Endothelial cell (in vitro differentiated cells): ENCODE data around the gene CENPE. TPM values are rescaled to one million over a fixed set of nuclear protein-coding genes. Genes with fewer than 3 reads are reported as not detected.
"Not testable (repeated sequence)": the region's sequence is repeated elsewhere in the genome, so short reads cannot be mapped to it uniquely, and the experiment has no call there.

Experiments
- DNase-seq: peaks from one replicate; pipeline ENCODE4 v3.0.0; 2021; ENCODE audit warnings: low spot score
- H3K27ac Mint-ChIP-seq: one replicate; pipeline ENCODE4 v1.8.0; 2021; ENCODE audit warnings: mixed read lengths, inconsistent platforms; ENCODE audit not compliant: unreplicated experiment
- H3K27me3 Mint-ChIP-seq: one replicate; pipeline ENCODE4 v1.8.0; 2021; ENCODE audit warnings: mild to moderate bottlenecking, moderate library complexity, mixed read lengths, inconsistent platforms; ENCODE audit not compliant: unreplicated experiment
- H3K36me3 Mint-ChIP-seq: one replicate; pipeline ENCODE4 v1.8.0; 2021; ENCODE audit warnings: mild to moderate bottlenecking, low read depth, mixed read lengths, inconsistent platforms; ENCODE audit not compliant: unreplicated experiment
- H3K4me1 Mint-ChIP-seq: one replicate; pipeline ENCODE4 v1.8.0; 2021; ENCODE audit warnings: mild to moderate bottlenecking, mixed read lengths, inconsistent platforms; ENCODE audit not compliant: unreplicated experiment
- H3K4me3 Mint-ChIP-seq: one replicate; pipeline ENCODE4 v1.8.0; 2021; ENCODE audit warnings: mild to moderate bottlenecking, mixed read lengths, inconsistent platforms; ENCODE audit not compliant: unreplicated experiment
- H3K9me3 Mint-ChIP-seq: one replicate; pipeline ENCODE4 v1.8.0; 2021; ENCODE audit warnings: mixed read lengths, inconsistent platforms; ENCODE audit not compliant: unreplicated experiment
- total RNA-seq: library from RNA; stranded (reverse); fragmentation: NEBNext Ultra II Directional; extraction: Animal tissue kit (Norgen Biotek cat#: 25700); gene quantifications from one replicate; pipeline ENCODE4 v1.2.1, GENCODE V29; 2021; ENCODE audit not compliant: unreplicated experiment
- TF ChIP-seq, protein P1 (sequence below): fragments of 200-600 bp; sonication (generic); IDR thresholded peaks from one replicate; pipeline ENCODE4 v1.5.0; 2021; ENCODE audit warnings: antibody characterized with exemption; ENCODE audit not compliant: unreplicated experiment

Gene CENPE
- total RNA-seq, 1 donor from 2014 or later: 7.3 TPM

DNA sequence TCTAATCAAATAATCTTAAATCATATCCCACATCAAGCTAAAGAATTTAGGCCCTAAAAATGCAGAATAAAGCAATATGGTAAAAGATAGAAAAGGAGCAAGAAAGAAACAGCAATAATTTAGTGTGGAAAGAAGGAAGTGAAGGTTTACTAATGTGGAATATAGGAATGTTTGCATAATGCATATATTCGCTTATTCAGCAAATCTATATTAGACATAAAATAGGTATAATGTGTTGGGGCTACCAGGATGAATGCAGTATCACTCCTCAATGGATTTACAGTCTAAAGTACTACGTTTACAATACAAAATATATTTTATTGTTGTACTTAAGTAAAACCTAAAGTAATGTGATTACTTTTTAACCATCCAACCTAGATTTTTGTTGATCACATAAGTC lies 4.7 kb downstream of the CENPE start:
- TF ChIP-seq, protein P1, sequence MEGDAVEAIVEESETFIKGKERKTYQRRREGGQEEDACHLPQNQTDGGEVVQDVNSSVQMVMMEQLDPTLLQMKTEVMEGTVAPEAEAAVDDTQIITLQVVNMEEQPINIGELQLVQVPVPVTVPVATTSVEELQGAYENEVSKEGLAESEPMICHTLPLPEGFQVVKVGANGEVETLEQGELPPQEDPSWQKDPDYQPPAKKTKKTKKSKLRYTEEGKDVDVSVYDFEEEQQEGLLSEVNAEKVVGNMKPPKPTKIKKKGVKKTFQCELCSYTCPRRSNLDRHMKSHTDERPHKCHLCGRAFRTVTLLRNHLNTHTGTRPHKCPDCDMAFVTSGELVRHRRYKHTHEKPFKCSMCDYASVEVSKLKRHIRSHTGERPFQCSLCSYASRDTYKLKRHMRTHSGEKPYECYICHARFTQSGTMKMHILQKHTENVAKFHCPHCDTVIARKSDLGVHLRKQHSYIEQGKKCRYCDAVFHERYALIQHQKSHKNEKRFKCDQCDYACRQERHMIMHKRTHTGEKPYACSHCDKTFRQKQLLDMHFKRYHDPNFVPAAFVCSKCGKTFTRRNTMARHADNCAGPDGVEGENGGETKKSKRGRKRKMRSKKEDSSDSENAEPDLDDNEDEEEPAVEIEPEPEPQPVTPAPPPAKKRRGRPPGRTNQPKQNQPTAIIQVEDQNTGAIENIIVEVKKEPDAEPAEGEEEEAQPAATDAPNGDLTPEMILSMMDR: no peak
- Mint-ChIP-seq H3K9me3 (no peaks in the 10 kb centered on the region), H3K36me3 (peaks cover 6% of the 10 kb centered on the region), H3K4me3 (no peak overlapping the region), H3K27ac (no peak overlapping the region), H3K4me1 (peaks cover 9% of the 10 kb centered on the region), H3K27me3 (no peaks in the 10 kb centered on the region)
- no peak for DNase-seq

DNA sequence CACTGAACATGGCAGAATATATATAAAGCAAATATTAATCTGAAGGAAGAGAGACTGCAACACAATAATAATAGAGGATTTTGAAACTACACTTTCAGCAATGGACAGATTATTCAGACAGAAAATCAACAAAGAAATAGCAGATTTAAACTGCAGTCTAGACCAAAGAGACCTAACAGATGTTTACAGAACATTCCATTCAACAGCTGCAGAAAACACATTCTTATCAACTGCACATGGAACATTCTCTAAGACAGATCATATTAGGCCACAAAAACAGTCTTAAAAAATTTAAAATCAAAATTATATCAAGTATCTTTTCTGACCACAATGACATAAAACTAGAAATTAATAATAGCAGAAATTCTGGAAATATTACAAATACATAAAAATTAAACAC lies 27.1 kb downstream of the CENPE start:
- Mint-ChIP-seq H3K27ac (no peak overlapping the region), H3K27me3 (no peaks in the 10 kb centered on the region), H3K36me3 (peaks cover 5% of the 10 kb centered on the region), H3K4me3 (no peak overlapping the region), H3K4me1 (no peaks in the 10 kb centered on the region), H3K9me3 (no peaks in the 10 kb centered on the region)
- DNase-seq: no peak
- TF ChIP-seq, protein P1: no peak

- H3K36me3 Mint-ChIP-seq, H3K4me3 Mint-ChIP-seq, H3K27me3 Mint-ChIP-seq, DNase-seq, H3K27ac Mint-ChIP-seq, H3K4me1 Mint-ChIP-seq, H3K9me3 Mint-ChIP-seq: not testable (repeated sequence)
These were observed 28.4 kb downstream of the CENPE start for GRCh38 chr4:103169750-103170149.

DNA sequence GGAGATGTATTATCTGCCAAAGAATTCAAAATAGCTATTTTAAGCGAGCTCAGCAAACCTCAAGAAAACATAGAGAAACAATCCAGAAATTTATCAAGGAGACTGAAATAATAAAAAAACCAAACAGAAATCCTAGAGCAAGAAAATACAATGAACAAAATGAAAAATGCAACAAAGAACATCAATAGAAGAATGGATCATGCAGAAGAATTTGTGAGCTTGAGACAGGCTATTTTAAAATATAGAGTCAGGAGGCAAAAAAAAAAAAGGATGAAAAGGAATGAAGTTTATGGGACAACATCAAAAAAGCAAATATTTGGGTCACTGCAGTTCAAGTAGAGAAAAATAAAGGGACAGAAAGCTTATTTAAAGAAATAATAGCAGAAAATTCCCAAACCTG lies 29.1 kb downstream of the CENPE start:
- Mint-ChIP-seq H3K27ac (no peak overlapping the region), H3K36me3 (peaks cover 5% of the 10 kb centered on the region)
- TF ChIP-seq, protein P1: no peak

DNA sequence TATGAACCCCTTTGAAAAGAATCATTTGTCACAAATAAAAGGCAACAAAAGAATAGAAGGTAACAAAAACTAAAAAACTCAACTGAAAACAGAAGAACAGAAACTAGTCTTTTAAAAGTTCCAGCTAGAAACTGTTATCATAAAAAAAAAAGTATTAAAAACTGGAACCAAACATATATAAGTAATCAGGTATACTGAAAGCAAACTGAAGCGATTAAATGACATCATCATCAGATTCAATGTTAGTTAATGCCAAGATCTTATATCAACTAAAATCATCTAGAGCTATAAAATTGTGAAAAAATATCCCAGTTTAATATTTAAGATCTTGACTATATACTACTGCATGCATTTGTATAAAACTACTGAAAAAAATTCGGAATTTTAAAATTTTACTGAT lies 36.0 kb downstream of the CENPE start:
- no peaks in the 10 kb centered on the region for H3K4me1 Mint-ChIP-seq
- no peaks in the 10 kb centered on the region for H3K27me3 Mint-ChIP-seq
- H3K27ac Mint-ChIP-seq: no peak overlapping the region
- no peaks in the 10 kb centered on the region for H3K36me3 Mint-ChIP-seq
- TF ChIP-seq, protein P1: no peak
- DNase-seq: no peak
- no peak overlapping the region for H3K4me3 Mint-ChIP-seq
- H3K9me3 Mint-ChIP-seq: no peaks in the 10 kb centered on the region

More for the DNA sequence above, 29.1 kb downstream of the CENPE start:
- Mint-ChIP-seq H3K9me3 (no peaks in the 10 kb centered on the region), H3K27me3 (no peaks in the 10 kb centered on the region), H3K4me3 (no peak overlapping the region), H3K4me1 (no peaks in the 10 kb centered on the region)
- DNase-seq: no peak

- no peak for DNase-seq
- Mint-ChIP-seq H3K27me3 (no peaks in the 10 kb centered on the region), H3K36me3 (no peaks in the 10 kb centered on the region), H3K27ac (no peak overlapping the region), H3K4me1 (no peaks in the 10 kb centered on the region), H3K9me3 (no peaks in the 10 kb centered on the region), H3K4me3 (no peak overlapping the region)
- TF ChIP-seq, protein P1: no peak
These were observed 39.4 kb downstream of the CENPE start for GRCh38 chr4:103158760-103159159.
